Epithelial cell of esophagus (primary cell): Measurements from ENCODE around the gene MBOAT2.

Source experiments
- DNase-seq: peaks from one replicate; pipeline ENCODE4 v3.0.0; 2010; ENCODE audit warnings: low read depth
- H3K4me3 ChIP-seq: 2 replicates; pipeline ENCODE4 v1.5.1; 2011; ENCODE audit warnings: mild to moderate bottlenecking, low read length, control low read depth
- TF ChIP-seq, protein P1 (sequence below): IDR thresholded peaks from 2 replicates; pipeline ENCODE4 v1.5.1; 2011; ENCODE audit warnings: low read depth, mild to moderate bottlenecking, low read length, control low read depth, inconsistent platforms; ENCODE audit not compliant: insufficient read depth; ENCODE audit errors: missing control alignments

MBOAT2 gene

DNA sequence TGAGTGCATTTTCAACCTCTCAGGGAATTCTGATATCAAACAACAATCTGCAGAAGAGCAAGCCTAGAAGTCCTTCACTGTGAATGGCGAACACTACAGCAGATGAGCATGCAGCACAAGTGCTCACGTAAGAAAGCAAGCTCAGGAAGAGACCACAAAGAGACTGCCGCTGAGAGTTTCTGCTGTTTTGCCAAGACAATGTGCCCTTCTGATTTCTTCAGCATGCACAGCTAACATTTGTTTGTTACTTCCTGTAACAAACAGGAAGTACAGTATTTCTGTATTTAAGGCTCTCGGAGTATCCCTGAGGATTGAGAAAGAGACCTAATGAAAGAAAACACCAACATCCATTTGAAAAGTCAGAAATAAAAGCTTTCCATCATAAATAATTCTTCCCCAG is 45.9 kb downstream of the MBOAT2 start:
- no peak overlapping the region for H3K4me3 ChIP-seq
- TF ChIP-seq, protein P1, sequence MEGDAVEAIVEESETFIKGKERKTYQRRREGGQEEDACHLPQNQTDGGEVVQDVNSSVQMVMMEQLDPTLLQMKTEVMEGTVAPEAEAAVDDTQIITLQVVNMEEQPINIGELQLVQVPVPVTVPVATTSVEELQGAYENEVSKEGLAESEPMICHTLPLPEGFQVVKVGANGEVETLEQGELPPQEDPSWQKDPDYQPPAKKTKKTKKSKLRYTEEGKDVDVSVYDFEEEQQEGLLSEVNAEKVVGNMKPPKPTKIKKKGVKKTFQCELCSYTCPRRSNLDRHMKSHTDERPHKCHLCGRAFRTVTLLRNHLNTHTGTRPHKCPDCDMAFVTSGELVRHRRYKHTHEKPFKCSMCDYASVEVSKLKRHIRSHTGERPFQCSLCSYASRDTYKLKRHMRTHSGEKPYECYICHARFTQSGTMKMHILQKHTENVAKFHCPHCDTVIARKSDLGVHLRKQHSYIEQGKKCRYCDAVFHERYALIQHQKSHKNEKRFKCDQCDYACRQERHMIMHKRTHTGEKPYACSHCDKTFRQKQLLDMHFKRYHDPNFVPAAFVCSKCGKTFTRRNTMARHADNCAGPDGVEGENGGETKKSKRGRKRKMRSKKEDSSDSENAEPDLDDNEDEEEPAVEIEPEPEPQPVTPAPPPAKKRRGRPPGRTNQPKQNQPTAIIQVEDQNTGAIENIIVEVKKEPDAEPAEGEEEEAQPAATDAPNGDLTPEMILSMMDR = no peak
- no peak for DNase-seq

DNA sequence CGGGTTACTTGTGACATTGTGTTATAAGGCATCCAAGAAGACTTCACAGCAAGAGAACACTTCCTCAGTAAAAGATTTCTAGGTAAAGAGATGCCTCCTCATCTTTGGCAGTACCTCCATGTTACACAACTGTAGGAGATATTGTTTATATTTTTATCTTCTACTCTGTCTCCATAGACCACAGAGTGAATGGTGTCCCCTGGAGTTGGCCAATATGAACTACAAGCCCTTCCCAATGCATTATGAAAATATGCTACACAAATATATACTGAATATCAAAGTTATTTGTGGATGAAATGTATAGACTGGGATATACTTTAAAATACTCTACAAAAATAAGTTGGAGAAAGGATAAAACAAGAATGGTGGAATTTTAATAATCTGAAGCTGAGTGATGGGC is 46.7 kb downstream of the MBOAT2 start:
- no peak overlapping the region for H3K4me3 ChIP-seq
- TF ChIP-seq, protein P1 = no peak
- DNase-seq = no peak

DNA sequence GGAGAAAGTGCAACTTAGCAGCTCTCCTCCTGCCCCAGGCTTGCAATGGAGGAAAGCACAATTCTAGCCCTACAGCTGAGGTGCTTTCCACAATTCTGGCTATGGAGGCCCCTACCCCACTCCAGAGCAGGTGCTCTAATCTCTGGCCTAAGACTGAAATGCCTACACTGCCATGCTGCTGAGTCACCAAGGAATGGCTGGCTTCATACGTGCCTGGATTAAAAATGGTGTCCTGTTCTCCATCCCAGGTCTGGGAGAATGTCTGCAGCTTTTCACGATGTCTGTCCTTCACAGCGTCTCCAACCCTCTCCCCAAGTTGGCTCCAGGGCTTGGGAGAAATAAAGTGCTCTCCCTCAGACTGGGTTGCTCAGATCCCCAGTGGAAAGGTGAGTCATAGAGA is 48.5 kb downstream of the MBOAT2 start:
- TF ChIP-seq, protein P1 = no peak
- no peak for DNase-seq
- H3K4me3 ChIP-seq = no peak overlapping the region

DNA sequence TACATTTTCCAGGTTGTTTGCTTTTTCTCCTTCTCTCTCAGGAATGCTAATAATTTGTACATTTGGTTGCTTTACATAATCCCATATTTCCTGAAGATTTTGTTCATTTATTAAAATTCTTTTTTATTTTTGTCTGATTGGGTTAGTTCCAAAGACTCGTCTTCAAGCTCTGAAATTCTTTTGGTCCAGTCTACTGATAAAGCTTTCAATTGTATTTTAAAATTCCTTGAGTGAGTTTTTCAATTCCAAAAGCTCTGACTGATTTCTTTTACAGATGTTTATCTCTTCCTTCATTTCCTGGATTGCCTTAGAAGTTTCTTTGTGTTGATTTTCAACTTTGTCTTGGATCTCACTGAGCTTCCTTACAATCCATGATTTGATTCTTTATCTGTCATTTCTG is 50.0 kb downstream of the MBOAT2 start:
- H3K4me3 ChIP-seq = no peak overlapping the region
- TF ChIP-seq, protein P1 = no peak
- DNase-seq = no peak

DNA sequence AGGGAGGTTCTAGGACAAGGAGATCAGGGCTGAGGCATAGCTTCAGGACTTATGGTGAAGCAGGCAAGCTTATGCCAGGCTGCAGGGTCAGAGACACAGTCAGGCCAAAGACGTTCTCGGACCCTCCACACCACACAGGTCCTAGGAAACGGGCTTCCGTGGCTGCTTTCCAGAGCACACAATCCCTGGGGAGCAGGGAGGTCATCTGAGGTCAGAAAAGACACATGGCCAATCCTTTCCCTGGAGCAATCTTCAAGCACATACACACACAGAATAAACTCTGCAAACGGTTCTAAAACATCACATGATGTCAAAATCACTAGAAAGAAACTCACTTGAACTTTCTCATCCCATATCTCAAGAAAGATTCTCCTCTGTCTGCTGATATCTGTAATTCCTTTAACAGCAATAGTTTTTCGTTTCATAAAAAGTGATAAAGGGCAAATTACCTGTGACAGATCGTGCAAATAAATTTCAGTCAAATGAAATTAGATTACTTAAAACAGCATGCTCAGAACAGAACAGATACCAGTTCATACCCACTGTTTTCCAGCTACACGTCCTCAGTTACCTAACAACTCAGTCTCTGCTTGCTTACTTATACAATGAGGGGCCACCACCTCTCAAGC is 63.9 kb downstream of the MBOAT2 start:
- DNase-seq = no peak
- H3K4me3 ChIP-seq = no peak overlapping the region
- TF ChIP-seq, protein P1 = no peak

DNA sequence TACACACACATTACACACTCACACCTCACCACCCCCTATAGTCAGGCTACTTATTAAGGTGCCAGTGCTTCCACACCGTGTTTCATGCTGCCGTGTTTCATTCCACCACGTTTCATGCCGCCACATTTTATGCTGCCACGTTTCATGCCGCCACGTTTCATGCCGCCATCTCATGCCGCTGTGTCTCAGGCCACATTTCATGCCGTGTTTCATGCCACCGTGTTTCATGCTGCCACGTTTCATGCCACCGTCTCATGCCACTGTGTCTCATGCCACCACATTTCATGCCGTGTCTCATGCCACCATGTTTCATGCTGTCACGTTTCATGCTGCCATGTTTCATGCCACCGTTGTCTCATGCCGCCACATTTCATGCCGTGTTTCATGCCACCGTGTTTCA is 65.1 kb downstream of the MBOAT2 start:
- TF ChIP-seq, protein P1 = no peak
- H3K4me3 ChIP-seq = no peak overlapping the region
- DNase-seq = no peak

DNA sequence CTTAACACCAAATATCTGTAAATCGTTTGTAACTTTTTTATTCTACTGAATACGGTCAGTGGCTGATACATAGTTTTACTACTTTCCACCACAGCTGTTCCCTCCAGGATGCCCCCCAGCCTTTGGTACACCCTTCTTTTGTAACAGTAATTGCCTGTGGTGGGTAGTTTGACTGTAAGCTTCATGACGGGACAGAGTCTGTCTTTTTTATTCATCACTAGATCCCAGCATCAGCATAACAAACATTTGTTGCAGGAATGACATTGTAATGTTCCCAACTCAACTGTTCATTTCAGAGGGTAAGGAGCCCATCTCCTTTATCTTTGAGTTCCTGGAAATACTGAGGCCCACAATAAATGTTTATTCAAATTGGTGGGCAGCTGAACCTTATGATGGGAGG is 67.5 kb downstream of the MBOAT2 start:
- TF ChIP-seq, protein P1 = no peak
- DNase-seq = no peak
- no peak overlapping the region for H3K4me3 ChIP-seq
